DMS153 treated with DMSO at 0.1 percent for 48 hours (cell line): ENCODE results near the gene TMEM147.
A peak's percentile ranks its signal among the peaks of the same experiment; 100 is the strongest.

Experiments used
- DNase-seq: peaks from one replicate; lab custom pipeline; 2025; ENCODE audit not compliant: unreplicated experiment; lab: John Stamatoyannopoulos, UW

The TMEM147 gene

DNA sequence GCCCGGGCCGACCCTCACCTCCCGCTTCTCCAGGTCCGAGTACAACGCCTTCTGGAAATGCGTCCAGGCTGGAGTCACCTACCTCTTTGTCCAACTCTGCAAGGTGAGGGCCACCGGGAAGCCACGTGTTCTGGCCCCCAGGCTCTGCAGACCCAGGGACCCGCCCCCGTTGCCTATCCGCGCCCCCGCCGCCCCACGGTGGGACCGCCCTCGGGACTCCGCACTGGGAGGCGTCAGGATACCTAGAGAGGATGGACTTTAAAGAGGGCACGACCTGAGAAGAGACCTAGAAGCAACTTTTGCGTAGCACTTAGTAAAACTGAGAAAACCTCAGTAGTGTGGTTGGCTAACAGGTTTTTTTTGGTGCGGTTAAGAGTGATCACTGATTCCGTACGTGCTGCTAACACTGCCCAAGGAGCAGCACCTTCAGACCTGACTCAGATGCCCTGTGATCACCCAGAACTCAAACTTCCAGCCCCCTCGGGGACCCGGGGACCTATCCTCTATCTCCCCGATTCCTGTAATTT lies 492 bp downstream of the TMEM147 start:
- DNase-seq = no peak

- DNase-seq = no peak
These were observed 1.1 kb downstream of the TMEM147 start for GRCh38 chr19:35546532-35546931.

DNA sequence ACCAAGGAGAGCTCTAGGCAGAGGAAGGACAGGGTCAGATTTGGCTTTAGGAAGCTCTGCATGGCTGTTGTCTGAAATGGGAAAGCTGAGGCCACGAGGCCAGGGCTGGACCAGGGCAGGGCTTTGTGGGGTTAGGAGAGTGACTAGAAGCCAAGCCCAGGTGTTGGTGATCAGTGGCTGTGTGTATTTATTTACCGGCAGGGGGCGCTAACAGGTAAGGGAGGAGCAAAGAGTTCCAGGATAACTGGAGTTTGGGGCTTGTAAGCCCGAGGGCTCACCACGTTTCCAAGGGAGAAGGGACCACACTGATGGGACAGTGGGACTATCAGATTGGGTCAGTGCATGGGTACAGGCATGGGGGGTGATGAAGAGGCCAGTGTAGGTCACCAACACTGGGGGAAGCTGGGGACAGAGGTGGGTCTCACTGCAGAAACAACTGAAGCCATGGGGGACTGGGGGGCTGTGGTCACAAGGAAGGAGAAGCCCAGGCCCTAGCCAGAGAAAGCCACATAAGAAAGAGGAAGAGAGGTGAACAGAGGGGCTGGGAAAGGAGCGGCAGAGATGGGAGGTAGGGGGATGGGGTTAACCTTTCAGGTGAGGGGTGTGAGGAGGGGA lies 3.9 kb downstream of the TMEM147 start:
- DNase-seq = peak; percentile 55

- no peak for DNase-seq
These were observed 4.6 kb downstream of the TMEM147 start for GRCh38 chr19:35549879-35550523.

- no peak for DNase-seq
These were observed 5.8 kb downstream of the TMEM147 start for GRCh38 chr19:35551091-35551810.

DNA sequence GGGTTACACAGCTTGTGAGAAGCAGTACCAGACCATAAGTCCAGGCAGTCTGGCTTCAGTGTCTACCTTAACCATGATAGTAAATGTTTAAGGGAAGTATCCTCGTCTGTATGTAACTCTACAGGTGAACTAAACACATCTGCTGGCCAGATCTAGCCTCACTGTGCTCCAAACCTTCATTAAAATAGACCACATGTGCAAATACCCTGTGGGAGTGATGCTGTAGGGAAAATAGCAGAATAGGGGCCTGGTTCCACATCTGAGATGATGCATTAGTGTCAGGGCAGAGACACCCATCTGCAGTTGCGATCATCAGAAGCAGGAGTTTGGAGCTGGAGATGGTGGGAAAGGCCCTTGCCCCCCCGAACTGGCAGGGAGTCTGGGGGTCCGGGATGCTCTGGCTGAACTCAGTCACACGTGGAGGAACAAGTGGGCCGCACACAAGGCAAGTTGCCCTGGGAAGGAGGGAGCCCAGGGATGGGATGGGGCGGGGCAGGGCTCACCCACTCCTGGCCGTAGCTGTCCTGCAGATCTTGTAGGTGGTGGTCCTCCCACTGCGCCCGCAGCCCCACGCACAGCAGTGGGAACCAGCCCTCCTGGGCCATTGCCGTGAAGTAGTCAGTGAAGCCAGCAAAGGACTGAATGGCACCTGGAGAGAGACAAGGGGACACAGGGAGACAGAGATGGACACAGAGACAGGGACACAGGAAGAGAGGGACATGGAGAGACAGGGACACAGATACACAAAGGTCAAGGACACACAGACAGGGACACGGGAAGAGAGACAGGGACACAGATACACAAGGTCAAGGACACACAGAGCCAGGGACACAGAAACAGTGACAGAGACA lies 7.3 kb downstream of the TMEM147 start:
- no peak for DNase-seq

- no peak for DNase-seq
These were observed 8.1 kb downstream of the TMEM147 start for GRCh38 chr19:35553385-35554000.

DNA sequence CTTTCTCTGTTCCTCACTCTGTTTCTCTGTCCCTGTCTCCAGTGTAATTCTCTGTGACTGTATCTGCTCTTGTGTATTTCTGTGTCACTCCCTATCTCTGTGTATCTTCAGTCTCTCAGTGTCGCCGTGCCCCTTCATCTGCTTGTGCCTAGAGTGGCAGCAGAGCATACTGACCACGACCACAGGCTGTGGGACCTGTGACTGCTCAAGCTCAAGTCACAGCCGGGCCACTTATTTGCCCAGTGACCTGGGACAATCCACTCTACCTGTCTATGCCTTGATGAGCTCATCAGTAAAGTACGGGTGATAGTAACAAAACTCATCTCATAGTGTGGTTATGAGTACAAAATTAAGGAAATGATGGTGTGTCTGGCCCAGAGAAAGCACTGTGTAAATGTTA lies 8.7 kb downstream of the TMEM147 start:
- DNase-seq = no peak

GRCh38 chr19:35555301-35556005 lies 10.0 kb downstream of the TMEM147 start:
- no peak for DNase-seq

GRCh38 chr19:35556025-35556590 lies 10.7 kb downstream of the TMEM147 start:
- DNase-seq = no peak

DNA sequence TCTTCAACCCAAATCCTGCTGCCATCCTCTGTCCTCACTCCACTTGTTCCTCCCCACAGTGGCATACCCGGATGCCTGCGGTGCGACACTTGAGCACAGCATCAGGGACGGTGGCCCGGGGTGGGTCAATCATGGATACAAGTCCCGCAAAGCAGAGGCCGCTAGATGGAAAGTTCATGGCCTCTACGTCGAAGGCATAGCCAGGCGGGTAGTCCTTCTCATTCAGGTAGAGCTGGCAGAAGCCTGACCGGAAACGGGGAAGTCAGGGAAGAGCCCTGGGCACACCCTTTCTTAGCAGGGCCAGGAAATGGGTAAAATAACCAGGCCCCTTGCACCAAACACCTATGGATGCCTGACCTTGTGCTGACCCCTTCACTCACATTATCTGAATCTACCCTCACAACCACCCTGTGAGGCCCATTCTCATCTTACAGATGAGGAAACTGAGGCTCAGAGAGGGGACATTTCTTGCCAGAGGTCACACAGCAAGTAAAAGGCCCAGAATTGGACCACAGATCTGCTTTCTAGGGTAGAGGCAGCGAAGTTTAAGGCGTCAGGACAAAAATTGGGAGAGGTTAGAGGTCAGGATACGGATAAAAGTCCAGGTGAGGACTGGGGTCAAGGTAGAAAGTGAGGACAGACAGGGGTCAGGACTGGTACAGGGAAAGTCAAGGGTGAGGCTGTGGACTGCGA lies 11.6 kb downstream of the TMEM147 start:
- no peak for DNase-seq

DNA sequence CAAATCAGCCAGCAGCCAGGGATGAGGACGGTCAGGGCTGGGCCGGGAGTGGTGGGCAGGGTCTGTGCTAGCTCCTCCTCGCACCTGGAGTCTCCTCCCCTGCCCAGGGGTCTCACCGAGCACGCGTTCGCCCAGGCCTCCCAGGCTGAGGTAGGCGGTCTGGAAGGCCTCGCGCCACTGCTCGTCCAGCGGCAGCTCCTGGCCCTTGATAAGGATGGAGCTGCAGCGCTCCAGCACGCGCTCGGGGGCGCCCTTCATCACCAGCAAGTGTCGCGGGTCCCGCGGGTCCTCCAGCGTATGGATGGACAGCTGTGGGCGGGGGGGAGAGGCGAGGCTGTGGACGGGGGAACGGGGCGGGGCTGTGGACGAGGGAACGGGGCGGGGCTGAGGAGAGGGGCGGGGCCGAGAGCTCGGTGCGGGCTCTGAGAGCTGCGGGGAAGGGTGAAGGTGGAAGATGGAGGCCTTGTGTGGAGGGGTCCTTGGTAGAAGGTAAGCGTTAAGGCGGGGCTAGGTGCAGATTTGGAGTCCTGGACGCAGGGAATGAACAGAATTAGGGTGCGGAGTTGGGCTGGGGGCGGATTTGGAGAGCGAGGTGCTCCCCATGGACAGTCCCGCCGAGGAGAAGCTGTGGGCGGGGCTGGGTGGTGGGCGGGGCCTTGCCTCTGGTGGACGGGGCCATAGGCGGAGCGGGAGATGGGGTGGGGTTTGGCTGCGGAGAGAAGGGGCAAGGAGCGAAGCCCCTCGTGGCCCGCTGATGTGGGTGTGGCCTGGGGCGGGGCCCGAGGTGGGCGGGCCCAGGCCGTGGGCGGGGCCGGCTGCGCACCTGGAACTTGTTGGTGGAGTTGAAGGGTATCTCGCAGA lies 12.3 kb downstream of the TMEM147 start:
- peak; percentile 38 for DNase-seq

- no peak for DNase-seq
These were observed 13.2 kb downstream of the TMEM147 start for GRCh38 chr19:35558400-35559280.

DNA sequence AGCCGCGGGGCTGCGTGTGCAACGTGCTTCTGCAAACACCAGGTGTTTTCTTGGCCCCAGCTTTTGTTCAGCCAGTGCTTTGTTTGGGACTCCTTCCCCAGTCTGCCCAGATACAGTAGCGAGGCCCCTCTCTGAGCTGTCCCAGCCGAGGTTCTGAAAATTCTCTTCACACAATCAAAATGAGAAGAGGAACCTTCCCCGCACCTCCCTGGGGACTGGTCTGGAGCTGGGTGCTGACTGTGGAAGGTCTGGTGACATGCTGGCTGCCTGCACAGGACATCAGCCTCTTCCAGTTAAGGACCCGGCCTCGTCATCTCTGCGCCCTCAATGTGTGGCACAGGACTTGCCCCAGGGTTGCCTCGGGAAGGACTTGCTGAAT lies 13.8 kb downstream of the TMEM147 start:
- no peak for DNase-seq

DNA sequence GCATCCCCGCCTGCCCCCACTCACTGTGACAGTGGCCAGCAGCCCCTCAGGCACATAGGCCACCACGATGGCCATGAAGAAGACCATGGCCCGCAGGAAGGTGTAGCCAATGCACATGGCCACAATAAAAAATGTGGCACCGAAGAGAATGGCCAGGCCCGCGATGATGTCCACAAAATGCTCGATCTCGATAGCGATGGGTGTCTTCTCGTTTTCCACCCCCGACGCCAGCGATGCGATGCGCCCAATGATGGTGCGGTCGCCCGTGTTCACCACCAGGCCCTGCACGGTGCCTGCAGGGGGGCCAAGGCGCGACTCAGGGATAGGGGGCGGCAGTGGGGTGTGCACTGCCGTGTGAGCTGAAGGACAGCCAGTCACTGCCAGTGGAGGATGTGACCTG lies 14.4 kb downstream of the TMEM147 start:
- no peak for DNase-seq

DNA sequence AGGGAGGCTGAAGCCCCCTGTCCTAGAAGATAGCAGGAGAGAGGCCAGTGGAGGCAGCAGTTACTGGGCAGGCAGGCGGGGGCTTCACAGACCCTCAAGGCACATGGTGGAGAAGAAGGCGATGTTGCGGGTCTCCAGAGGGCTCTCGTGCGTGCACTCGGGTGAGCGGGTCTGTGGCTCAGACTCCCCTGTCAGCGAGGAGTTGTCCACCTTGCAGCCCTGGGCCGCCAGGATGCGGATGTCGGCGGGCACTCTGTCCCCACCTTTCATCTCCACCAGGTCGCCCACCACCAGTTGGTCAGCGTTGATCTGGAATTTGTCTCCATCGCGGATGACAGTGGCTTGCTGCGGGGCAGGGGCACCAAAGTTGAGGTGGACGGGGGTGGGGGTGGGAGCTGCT lies 14.8 kb downstream of the TMEM147 start:
- DNase-seq = no peak

- DNase-seq = no peak
These were observed 15.3 kb downstream of the TMEM147 start for GRCh38 chr19:35560677-35561076.
